ENCODE data around the gene SASH3.

DNA sequence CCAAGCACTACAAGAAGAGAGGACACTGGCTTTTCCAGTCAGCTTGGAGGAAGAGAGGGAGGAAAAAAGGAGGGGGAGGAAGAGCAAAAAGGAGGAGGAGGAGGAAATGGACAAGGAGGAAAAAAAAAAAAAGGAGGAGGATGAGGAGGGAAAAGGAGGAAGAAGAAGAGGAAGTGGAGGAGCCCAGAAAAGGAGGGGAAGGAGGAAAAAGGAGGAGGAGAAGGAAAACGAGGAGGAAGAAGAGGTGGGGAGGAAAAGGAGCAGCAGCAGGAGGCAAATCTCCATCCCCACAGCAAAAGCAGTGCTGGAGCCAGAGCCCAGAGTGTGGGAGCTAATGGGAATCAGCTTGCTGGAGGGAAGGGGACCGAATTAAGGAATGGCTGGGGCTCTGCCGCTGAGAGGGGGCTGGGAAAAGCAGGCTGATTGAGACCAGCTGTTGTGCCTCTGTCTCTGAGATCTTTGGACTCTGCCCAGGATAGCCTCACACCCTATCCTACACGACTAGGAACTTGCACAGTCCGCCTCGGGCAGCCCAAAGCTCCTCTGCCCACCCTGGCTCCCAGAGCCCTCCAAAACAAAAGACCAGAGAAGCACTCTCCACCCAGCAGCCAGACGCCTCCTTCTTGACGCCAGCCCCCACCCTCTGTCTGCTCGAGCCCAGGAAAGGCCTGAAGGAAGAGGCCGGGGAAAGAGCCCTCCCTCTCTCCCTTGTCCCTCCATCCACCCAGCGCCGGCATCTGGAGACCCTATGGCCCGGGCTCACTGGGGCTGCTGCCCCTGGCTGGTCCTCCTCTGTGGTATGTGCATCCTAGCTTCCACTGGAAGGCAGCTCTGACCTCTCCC, 41.1 kb upstream of the SASH3 start, which contains the start of gene XPNPEP2:
- TF ChIP-seq, protein P1, sequence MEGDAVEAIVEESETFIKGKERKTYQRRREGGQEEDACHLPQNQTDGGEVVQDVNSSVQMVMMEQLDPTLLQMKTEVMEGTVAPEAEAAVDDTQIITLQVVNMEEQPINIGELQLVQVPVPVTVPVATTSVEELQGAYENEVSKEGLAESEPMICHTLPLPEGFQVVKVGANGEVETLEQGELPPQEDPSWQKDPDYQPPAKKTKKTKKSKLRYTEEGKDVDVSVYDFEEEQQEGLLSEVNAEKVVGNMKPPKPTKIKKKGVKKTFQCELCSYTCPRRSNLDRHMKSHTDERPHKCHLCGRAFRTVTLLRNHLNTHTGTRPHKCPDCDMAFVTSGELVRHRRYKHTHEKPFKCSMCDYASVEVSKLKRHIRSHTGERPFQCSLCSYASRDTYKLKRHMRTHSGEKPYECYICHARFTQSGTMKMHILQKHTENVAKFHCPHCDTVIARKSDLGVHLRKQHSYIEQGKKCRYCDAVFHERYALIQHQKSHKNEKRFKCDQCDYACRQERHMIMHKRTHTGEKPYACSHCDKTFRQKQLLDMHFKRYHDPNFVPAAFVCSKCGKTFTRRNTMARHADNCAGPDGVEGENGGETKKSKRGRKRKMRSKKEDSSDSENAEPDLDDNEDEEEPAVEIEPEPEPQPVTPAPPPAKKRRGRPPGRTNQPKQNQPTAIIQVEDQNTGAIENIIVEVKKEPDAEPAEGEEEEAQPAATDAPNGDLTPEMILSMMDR (IDR thresholded peaks at IDR 0.05), result no peak
- TF ChIP-seq POLR2A (IDR thresholded peaks at IDR 0.05), result peak; percentile 15
